HL-60 (cell line): ENCODE results near the gene LAPTM5.

ENCODE experiments used
- microRNA-seq: library from miRNA; unstranded; fragments of <30 nt; microRNA quantifications from one replicate; pipeline ENCODE4, GENCODE V29; 2018

Gene LAPTM5

Small RNA genes lying within 50 kb of the gene (microRNA-seq; reads per million reads assigned to microRNA genes)
- 1.2 reads per million for gene MIR4420
